WTC11 (cell line): ENCODE data around the gene KRT76. TPM values are rescaled to one million over a fixed set of nuclear protein-coding genes. Genes with fewer than 3 reads are reported as not detected.

Experiments
- ATAC-seq: fragments of 200-7000 bp; cut with Tn5 transposase; 2 replicates; pipeline ENCODE4 v1.10.0; 2021; ENCODE audit warnings: mild to moderate bottlenecking, moderate library complexity
- CTCF ChIA-PET: fragments of 300-600 bp; sonication (Branson Sonifier 250); formaldehyde crosslinking; loops from one replicate; lab custom pipeline; 2021; ENCODE audit warnings: antibody characterized with exemption; lab: Charles Lee
- POLR2A ChIA-PET: fragments of 350-600 bp; sonication (Branson Sonifier 250); formaldehyde crosslinking; loops from one replicate; lab custom pipeline; 2021; ENCODE audit warnings: antibody characterized with exemption; lab: Charles Lee
- DNase-seq: peaks from one replicate; pipeline ENCODE4 v3.0.0; 2021; ENCODE audit warnings: low spot score
- H3K27ac Mint-ChIP-seq: 2 replicates; pipeline ENCODE4 v1.8.0; 2021; ENCODE audit warnings: mixed read lengths
- H3K27me3 Mint-ChIP-seq: 2 replicates; pipeline ENCODE4 v1.8.0; 2021; ENCODE audit warnings: low read depth, mild to moderate bottlenecking, moderate library complexity, mixed read lengths
- H3K36me3 Mint-ChIP-seq: 2 replicates; pipeline ENCODE4 v1.8.0; 2021; ENCODE audit warnings: mixed read lengths
- H3K4me1 Mint-ChIP-seq: 2 replicates; pipeline ENCODE4 v1.8.0; 2022; ENCODE audit warnings: mixed read lengths
- H3K4me3 Mint-ChIP-seq: 2 replicates; pipeline ENCODE4 v1.8.0; 2021; ENCODE audit warnings: mild to moderate bottlenecking, moderate library complexity, mixed read lengths
- H3K9me3 Mint-ChIP-seq: 2 replicates; pipeline ENCODE4 v1.8.0; 2021; ENCODE audit warnings: mixed read lengths
- ATF1 ChIP-seq: sonication (generic); formaldehyde crosslinking; IDR thresholded peaks from 2 replicates; pipeline ENCODE4 v1.8.1; 2023; ENCODE audit warnings: mild to moderate bottlenecking, moderate library complexity, missing genetic modification reagents
- ATF2 ChIP-seq: sonication (generic); formaldehyde crosslinking; IDR thresholded peaks from 2 replicates; pipeline ENCODE4 v1.8.1; 2022; ENCODE audit warnings: low read depth, missing genetic modification reagents, borderline replicate concordance
- CREB1 ChIP-seq: sonication (generic); formaldehyde crosslinking; IDR thresholded peaks from 2 replicates; pipeline ENCODE4 v1.8.0; 2023; ENCODE audit warnings: mild to moderate bottlenecking, missing genetic modification reagents
- E2F1 ChIP-seq: sonication (generic); formaldehyde crosslinking; IDR thresholded peaks from 2 replicates; pipeline ENCODE4 v1.8.0; 2022; ENCODE audit warnings: mild to moderate bottlenecking, missing genetic modification reagents
- ETV6 ChIP-seq: sonication (generic); formaldehyde crosslinking; IDR thresholded peaks from 2 replicates; pipeline ENCODE4 v1.8.1; 2022; ENCODE audit warnings: mild to moderate bottlenecking, missing genetic modification reagents
- GRHL2 ChIP-seq: fragments of 250-450 bp; sonication (Bioruptor Pico); IDR thresholded peaks from 2 replicates; pipeline ENCODE4 v1.8.0; 2022; ENCODE audit warnings: mild to moderate bottlenecking, moderate library complexity; ENCODE audit not compliant: insufficient replicate concordance, severe bottlenecking
- GTF2I ChIP-seq: fragments of 250-450 bp; sonication (Bioruptor Pico); conservative IDR thresholded peaks from 2 replicates; pipeline ENCODE4 v1.4.0; 2021; ENCODE audit warnings: mild to moderate bottlenecking
- JUN ChIP-seq: sonication (generic); formaldehyde crosslinking; IDR thresholded peaks from 2 replicates; pipeline ENCODE4 v1.8.0; 2023; ENCODE audit warnings: mild to moderate bottlenecking, missing genetic modification reagents
- MLX ChIP-seq: sonication (generic); formaldehyde crosslinking; IDR thresholded peaks from 2 replicates; pipeline ENCODE4 v1.8.1; 2023; ENCODE audit warnings: mild to moderate bottlenecking, missing genetic modification reagents, moderate library complexity
- NR1H2 ChIP-seq: sonication (generic); formaldehyde crosslinking; IDR thresholded peaks from 2 replicates; pipeline ENCODE4 v1.9.0; 2021; ENCODE audit warnings: mild to moderate bottlenecking, moderate library complexity, missing genetic modification reagents
- NR3C1 ChIP-seq: sonication (generic); formaldehyde crosslinking; conservative IDR thresholded peaks from 2 replicates; pipeline ENCODE4 v1.8.1; 2023; ENCODE audit warnings: low read depth, mild to moderate bottlenecking, missing genetic modification reagents
- PRRX2 ChIP-seq: fragments of 250-450 bp; sonication (Bioruptor Pico); IDR thresholded peaks from 2 replicates; pipeline ENCODE4 v1.8.0; 2021; ENCODE audit warnings: mild to moderate bottlenecking
- RELA ChIP-seq: sonication (generic); formaldehyde crosslinking; IDR thresholded peaks from 2 replicates; pipeline ENCODE4 v1.8.1; 2022; ENCODE audit warnings: missing genetic modification reagents, mild to moderate bottlenecking, borderline replicate concordance
- SMAD3 ChIP-seq: sonication (generic); formaldehyde crosslinking; IDR thresholded peaks from 2 replicates; pipeline ENCODE4 v1.8.0; 2022; ENCODE audit warnings: missing genetic modification reagents, mild to moderate bottlenecking, borderline replicate concordance
- TEAD4 ChIP-seq: sonication (generic); formaldehyde crosslinking; IDR thresholded peaks from 2 replicates; pipeline ENCODE4 v1.8.0; 2022; ENCODE audit warnings: mild to moderate bottlenecking, missing genetic modification reagents
- TP53 ChIP-seq: sonication (generic); formaldehyde crosslinking; IDR thresholded peaks from 2 replicates; pipeline ENCODE4 v1.8.1; 2023; ENCODE audit warnings: mild to moderate bottlenecking, missing genetic modification reagents
- total RNA-seq: library from RNA; stranded (reverse); gene quantifications from 3 replicates; pipeline ENCODE4 v1.2.3, GENCODE V29; 2021
- TF ChIP-seq, protein P1 (sequence below): sonication (generic); formaldehyde crosslinking; IDR thresholded peaks from 2 replicates; pipeline ENCODE4 v1.8.1; 2023; ENCODE audit warnings: mild to moderate bottlenecking, moderate library complexity, missing genetic modification reagents
- TF ChIP-seq, protein P2 (sequence below): sonication (generic); formaldehyde crosslinking; IDR thresholded peaks from 2 replicates; pipeline ENCODE4 v1.8.0; 2022; ENCODE audit warnings: mild to moderate bottlenecking, missing genetic modification reagents
- TF ChIP-seq, protein P3 (sequence below): sonication (generic); formaldehyde crosslinking; IDR thresholded peaks from 2 replicates; pipeline ENCODE4 v1.8.1; 2022; ENCODE audit warnings: mild to moderate bottlenecking, missing genetic modification reagents, moderate library complexity, borderline replicate concordance

Gene KRT76
- total RNA-seq, 1 experiment from 2014 or later: not detected

DNA sequence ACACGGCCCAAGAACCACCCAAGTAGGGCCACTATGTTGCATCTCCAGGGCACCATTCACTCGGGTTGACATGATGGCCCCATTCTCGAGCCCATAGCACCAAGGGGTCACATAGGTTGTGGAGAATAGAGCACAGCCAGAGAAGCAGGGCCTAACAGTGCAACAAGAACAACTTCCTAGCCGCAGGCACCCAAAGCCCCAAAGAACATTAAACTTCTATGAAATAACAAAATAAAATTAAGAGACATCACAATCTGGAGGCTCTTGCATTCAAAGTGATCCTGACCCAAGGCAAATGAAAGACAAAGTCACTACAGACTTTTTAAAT, 34.9 kb upstream of the KRT76 start:
- DNase-seq: no peak
- no peaks in the 10 kb centered on the region for H3K9me3 Mint-ChIP-seq
- no peaks in the 10 kb centered on the region for H3K36me3 Mint-ChIP-seq
- TF ChIP-seq, protein P1, sequence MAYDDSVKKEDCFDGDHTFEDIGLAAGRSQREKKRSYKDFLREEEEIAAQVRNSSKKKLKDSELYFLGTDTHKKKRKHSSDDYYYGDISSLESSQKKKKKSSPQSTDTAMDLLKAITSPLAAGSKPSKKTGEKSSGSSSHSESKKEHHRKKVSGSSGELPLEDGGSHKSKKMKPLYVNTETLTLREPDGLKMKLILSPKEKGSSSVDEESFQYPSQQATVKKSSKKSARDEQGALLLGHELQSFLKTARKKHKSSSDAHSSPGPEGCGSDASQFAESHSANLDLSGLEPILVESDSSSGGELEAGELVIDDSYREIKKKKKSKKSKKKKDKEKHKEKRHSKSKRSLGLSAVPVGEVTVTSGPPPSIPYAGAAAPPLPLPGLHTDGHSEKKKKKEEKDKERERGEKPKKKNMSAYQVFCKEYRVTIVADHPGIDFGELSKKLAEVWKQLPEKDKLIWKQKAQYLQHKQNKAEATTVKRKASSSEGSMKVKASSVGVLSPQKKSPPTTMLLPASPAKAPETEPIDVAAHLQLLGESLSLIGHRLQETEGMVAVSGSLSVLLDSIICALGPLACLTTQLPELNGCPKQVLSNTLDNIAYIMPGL (CRISPR knock-in tag): no peak
- TF ChIP-seq NR3C1 (CRISPR knock-in tag) (no peak), NR1H2 (CRISPR knock-in tag) (no peak), CREB1 (CRISPR knock-in tag) (no peak), ETV6 (CRISPR knock-in tag) (no peak), ATF1 (CRISPR knock-in tag) (no peak), RELA (CRISPR knock-in tag) (no peak), PRRX2 (no peak)
- TF ChIP-seq, protein P2, sequence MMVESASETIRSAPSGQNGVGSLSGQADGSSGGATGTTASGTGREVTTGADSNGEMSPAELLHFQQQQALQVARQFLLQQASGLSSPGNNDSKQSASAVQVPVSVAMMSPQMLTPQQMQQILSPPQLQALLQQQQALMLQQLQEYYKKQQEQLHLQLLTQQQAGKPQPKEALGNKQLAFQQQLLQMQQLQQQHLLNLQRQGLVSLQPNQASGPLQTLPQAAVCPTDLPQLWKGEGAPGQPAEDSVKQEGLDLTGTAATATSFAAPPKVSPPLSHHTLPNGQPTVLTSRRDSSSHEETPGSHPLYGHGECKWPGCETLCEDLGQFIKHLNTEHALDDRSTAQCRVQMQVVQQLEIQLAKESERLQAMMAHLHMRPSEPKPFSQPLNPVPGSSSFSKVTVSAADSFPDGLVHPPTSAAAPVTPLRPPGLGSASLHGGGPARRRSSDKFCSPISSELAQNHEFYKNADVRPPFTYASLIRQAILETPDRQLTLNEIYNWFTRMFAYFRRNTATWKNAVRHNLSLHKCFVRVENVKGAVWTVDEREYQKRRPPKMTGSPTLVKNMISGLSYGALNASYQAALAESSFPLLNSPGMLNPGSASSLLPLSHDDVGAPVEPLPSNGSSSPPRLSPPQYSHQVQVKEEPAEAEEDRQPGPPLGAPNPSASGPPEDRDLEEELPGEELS (CRISPR knock-in tag): no peak
- TF ChIP-seq, protein P3, sequence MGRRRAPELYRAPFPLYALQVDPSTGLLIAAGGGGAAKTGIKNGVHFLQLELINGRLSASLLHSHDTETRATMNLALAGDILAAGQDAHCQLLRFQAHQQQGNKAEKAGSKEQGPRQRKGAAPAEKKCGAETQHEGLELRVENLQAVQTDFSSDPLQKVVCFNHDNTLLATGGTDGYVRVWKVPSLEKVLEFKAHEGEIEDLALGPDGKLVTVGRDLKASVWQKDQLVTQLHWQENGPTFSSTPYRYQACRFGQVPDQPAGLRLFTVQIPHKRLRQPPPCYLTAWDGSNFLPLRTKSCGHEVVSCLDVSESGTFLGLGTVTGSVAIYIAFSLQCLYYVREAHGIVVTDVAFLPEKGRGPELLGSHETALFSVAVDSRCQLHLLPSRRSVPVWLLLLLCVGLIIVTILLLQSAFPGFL (CRISPR knock-in tag): no peak
- TF ChIP-seq, all 79 proteins: peak for 0
- Mint-ChIP-seq H3K4me1 (no peaks in the 10 kb centered on the region), H3K27me3 (peaks cover 2% of the 10 kb centered on the region; the same call in 1 of the 2 replicates), H3K27ac (no peak overlapping the region), H3K4me3 (no peak overlapping the region)
- ChIA-PET CTCF (interaction anchor here (2.1 kb wide), 1 partner anchor 54 kb away, joined by 8 read pairs; no protein-coding TSS in a partner anchor), POLR2A (no interaction called here)
- no peak for ATAC-seq

- H3K4me1 Mint-ChIP-seq: no peaks in the 10 kb centered on the region
- TF ChIP-seq JUN (no peak), TEAD4 (no peak), GTF2I (no peak), E2F1 (CRISPR knock-in tag) (no peak), TP53 (CRISPR knock-in tag) (no peak), MLX (no peak), SMAD3 (no peak), ATF2 (CRISPR knock-in tag) (no peak), GRHL2 (CRISPR knock-in tag) (no peak)
- TF ChIP-seq, protein P3 (CRISPR knock-in tag): no peak
- H3K9me3 Mint-ChIP-seq: no peaks in the 10 kb centered on the region
- no peak overlapping the region for H3K4me3 Mint-ChIP-seq
- DNase-seq (no peak), ATAC-seq (no peak)
- H3K36me3 Mint-ChIP-seq: no peaks in the 10 kb centered on the region
- ChIA-PET CTCF (interaction anchor here (1.0 to 2.1 kb wide), 3 partner anchors 54 to 59 kb away, joined by 3 to 8 read pairs (median 4); no protein-coding TSS in a partner anchor), POLR2A (no interaction called here)
- H3K27ac Mint-ChIP-seq: no peak overlapping the region
- peaks cover 2% of the 10 kb centered on the region; the same call in 1 of the 2 replicates for H3K27me3 Mint-ChIP-seq
Measured at GRCh38 chr12:52811191-52812072, 34.3 kb upstream of the KRT76 start.
